ENCODE results near the gene CSF3. TPM values are rescaled to one million over a fixed set of nuclear protein-coding genes. Genes with fewer than 3 reads are reported as not detected.

CSF3 gene
- total RNA-seq, 1 experiment from 2014 or later, result not detected

- no peak for TF ChIP-seq ZBTB21 (CRISPR knock-in tag; IDR thresholded peaks at IDR 0.05; ENCODE audit: borderline replicate concordance)
- TF ChIP-seq ETV6 (CRISPR knock-in tag; IDR thresholded peaks at IDR 0.05), result no peak
Observed at GRCh38 chr17:40058865-40059264, 43.6 kb downstream of the CSF3 start (continued).

- DNase-seq (ENCODE audit: low spot score), result no peak
- H3K4me1 Mint-ChIP-seq, result peaks cover 50% of the 10 kb centered on the region
- H3K27ac Mint-ChIP-seq, result no peak overlapping the region; the same call in 1 of the 2 replicates
- TF ChIP-seq RELA (CRISPR knock-in tag; IDR thresholded peaks at IDR 0.05; ENCODE audit: borderline replicate concordance) (no peak), FOXP4 (CRISPR knock-in tag; IDR thresholded peaks at IDR 0.05) (no peak), IRF1 (CRISPR knock-in tag; IDR thresholded peaks at IDR 0.05) (no peak), SOX15 (CRISPR knock-in tag; IDR thresholded peaks at IDR 0.05) (no peak), PREB (CRISPR knock-in tag; IDR thresholded peaks at IDR 0.05; ENCODE audit: borderline replicate concordance) (no peak), EMX1 (CRISPR knock-in tag; IDR thresholded peaks at IDR 0.05) (no peak), ZNF512 (CRISPR knock-in tag; IDR thresholded peaks at IDR 0.05; ENCODE audit: borderline replicate concordance) (no peak), E2F1 (CRISPR knock-in tag; IDR thresholded peaks at IDR 0.05) (no peak), PRDM15 (CRISPR knock-in tag; IDR thresholded peaks at IDR 0.05) (no peak), SMAD3 (CRISPR knock-in tag; IDR thresholded peaks at IDR 0.05; ENCODE audit: borderline replicate concordance) (no peak), NR3C1 (CRISPR knock-in tag; conservative IDR thresholded peaks at IDR 0.05; ENCODE audit: low read depth) (no peak), SP1 (CRISPR knock-in tag; conservative IDR thresholded peaks at IDR 0.05) (no peak), ATF3 (CRISPR knock-in tag; conservative IDR thresholded peaks at IDR 0.05) (no peak)
- no peaks in the 10 kb centered on the region for H3K9me3 Mint-ChIP-seq
- H3K36me3 Mint-ChIP-seq, result no peaks in the 10 kb centered on the region
- no peak overlapping the region for H3K4me3 Mint-ChIP-seq
- no peak for ATAC-seq
- H3K27me3 Mint-ChIP-seq (ENCODE audit: low read depth), result peaks cover 32% of the 10 kb centered on the region
- ChIA-PET POLR2A (interaction anchor here (0.5 to 0.7 kb wide), 2 partner anchors 79 to 189 kb away, joined by 3 read pairs; no protein-coding TSS in a partner anchor), CTCF (interaction anchor here (0.7 to 11.2 kb wide), 12 partner anchors 10 to 53 kb away, joined by 3 to 252 read pairs (median 6); no protein-coding TSS in a partner anchor)
Observed at GRCh38 chr17:40059729-40060475, 44.7 kb downstream of the CSF3 start.
